Progenitor cell of endocrine pancreas (in vitro differentiated cells): ENCODE measurements around the gene VWA8. TPM values are rescaled to one million over a fixed set of nuclear protein-coding genes. Genes with fewer than 3 reads are reported as not detected.

Experiments
- DNase-seq: peaks from one replicate; pipeline ENCODE4 v3.0.0; 2021; ENCODE audit warnings: low spot score; ENCODE audit not compliant: unreplicated experiment
- H3K27ac Mint-ChIP-seq: 2 replicates; pipeline ENCODE4 v1.8.0; 2021; ENCODE audit warnings: mild to moderate bottlenecking, moderate library complexity, mixed read lengths
- H3K27me3 Mint-ChIP-seq: 2 replicates; pipeline ENCODE4 v1.8.0; 2021; ENCODE audit warnings: mixed read lengths
- H3K36me3 Mint-ChIP-seq: 2 replicates; pipeline ENCODE4 v1.8.0; 2022; ENCODE audit warnings: mixed read lengths; ENCODE audit not compliant: insufficient read depth
- H3K4me1 Mint-ChIP-seq: 2 replicates; pipeline ENCODE4 v1.8.0; 2021; ENCODE audit warnings: low read depth, mixed read lengths
- H3K4me3 Mint-ChIP-seq: 2 replicates; pipeline ENCODE4 v1.8.0; 2021; ENCODE audit warnings: low read depth, mild to moderate bottlenecking, moderate library complexity, mixed read lengths
- H3K9me3 Mint-ChIP-seq: 2 replicates; pipeline ENCODE4 v1.8.0; 2021; ENCODE audit warnings: low read depth, mixed read lengths
- total RNA-seq: library from RNA; stranded (reverse); gene quantifications from 2 replicates; pipeline ENCODE4 v1.2.1, GENCODE V29; 2021
- TF ChIP-seq, protein P1 (sequence below): fragments of 200-600 bp; sonication (generic); IDR thresholded peaks from one replicate; pipeline ENCODE4 v1.5.0; 2021; ENCODE audit warnings: antibody characterized with exemption, mild to moderate bottlenecking; ENCODE audit not compliant: unreplicated experiment

VWA8 gene
- total RNA-seq, 1 donor from 2014 or later: 24.1 TPM

GRCh38 chr13:41550276-41550675 is 410.6 kb downstream of the VWA8 start:
- DNase-seq: no peak
- Mint-ChIP-seq H3K4me1 (peaks cover 13% of the 10 kb centered on the region), H3K9me3 (no peaks in the 10 kb centered on the region), H3K27ac (no peak overlapping the region), H3K27me3 (peaks cover 3% of the 10 kb centered on the region), H3K4me3 (no peak overlapping the region), H3K36me3 (no peaks in the 10 kb centered on the region)
- TF ChIP-seq, protein P1, sequence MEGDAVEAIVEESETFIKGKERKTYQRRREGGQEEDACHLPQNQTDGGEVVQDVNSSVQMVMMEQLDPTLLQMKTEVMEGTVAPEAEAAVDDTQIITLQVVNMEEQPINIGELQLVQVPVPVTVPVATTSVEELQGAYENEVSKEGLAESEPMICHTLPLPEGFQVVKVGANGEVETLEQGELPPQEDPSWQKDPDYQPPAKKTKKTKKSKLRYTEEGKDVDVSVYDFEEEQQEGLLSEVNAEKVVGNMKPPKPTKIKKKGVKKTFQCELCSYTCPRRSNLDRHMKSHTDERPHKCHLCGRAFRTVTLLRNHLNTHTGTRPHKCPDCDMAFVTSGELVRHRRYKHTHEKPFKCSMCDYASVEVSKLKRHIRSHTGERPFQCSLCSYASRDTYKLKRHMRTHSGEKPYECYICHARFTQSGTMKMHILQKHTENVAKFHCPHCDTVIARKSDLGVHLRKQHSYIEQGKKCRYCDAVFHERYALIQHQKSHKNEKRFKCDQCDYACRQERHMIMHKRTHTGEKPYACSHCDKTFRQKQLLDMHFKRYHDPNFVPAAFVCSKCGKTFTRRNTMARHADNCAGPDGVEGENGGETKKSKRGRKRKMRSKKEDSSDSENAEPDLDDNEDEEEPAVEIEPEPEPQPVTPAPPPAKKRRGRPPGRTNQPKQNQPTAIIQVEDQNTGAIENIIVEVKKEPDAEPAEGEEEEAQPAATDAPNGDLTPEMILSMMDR: no peak

DNA sequence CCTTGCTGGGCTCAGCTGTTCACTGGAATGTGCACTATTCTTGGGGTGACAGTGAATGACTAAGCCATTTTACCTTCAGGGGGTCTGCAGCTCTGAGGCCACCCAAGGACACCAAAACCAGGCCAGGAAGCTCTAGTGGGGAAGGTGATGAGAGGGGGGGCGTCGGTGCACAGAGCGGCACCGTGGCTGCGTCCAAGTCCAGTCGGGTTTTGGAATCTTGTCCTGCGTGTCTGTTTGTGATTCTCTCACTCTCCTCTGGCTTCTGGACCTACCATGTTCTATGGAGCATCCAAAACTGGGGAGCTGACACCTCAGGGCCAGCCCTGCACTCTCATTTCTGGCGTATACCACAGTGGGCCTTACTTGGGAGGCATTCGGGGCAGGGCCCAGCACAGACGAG is 411.4 kb downstream of the VWA8 start:
- no peak for DNase-seq
- H3K27me3 Mint-ChIP-seq: peaks cover 3% of the 10 kb centered on the region
- H3K4me3 Mint-ChIP-seq: no peak overlapping the region
- TF ChIP-seq, protein P1: no peak
- H3K36me3 Mint-ChIP-seq: no peaks in the 10 kb centered on the region
- H3K27ac Mint-ChIP-seq: peak overlapping the region; percentile 8
- H3K9me3 Mint-ChIP-seq: no peaks in the 10 kb centered on the region
- peaks cover 13% of the 10 kb centered on the region for H3K4me1 Mint-ChIP-seq

DNA sequence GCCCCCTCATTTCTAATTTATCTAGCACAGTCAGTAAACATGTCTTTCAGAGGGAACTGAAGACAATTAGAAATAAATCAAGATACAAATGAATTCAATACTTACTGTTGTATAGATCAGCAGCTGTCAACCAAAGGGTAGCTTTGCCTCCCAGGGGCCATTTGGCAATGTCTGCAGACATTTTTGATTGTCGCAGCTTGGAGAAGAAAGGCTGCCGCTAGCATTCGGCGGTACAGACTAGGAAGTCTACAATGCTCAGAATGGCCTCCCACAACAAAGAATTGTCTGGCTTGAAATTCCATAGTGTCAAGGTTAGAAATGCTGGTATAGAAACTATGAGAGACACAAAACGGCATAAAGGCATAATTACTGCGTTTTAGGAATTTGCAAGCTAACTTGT is 412.0 kb downstream of the VWA8 start:
- TF ChIP-seq, protein P1: no peak
- no peaks in the 10 kb centered on the region for H3K9me3 Mint-ChIP-seq
- no peaks in the 10 kb centered on the region for H3K27me3 Mint-ChIP-seq
- H3K4me3 Mint-ChIP-seq: no peak overlapping the region
- H3K4me1 Mint-ChIP-seq: peaks cover 11% of the 10 kb centered on the region
- H3K27ac Mint-ChIP-seq: peak overlapping the region; percentile 8
- H3K36me3 Mint-ChIP-seq: no peaks in the 10 kb centered on the region
- DNase-seq: no peak

GRCh38 chr13:41548031-41548430 is 412.9 kb downstream of the VWA8 start:
- Mint-ChIP-seq H3K36me3 (no peaks in the 10 kb centered on the region), H3K9me3 (no peaks in the 10 kb centered on the region), H3K4me3 (no peak overlapping the region), H3K27me3 (no peaks in the 10 kb centered on the region), H3K4me1 (peaks cover 11% of the 10 kb centered on the region), H3K27ac (no peak overlapping the region)
- TF ChIP-seq, protein P1: no peak
- DNase-seq: no peak

- peak overlapping the region; percentile 63 for H3K27ac Mint-ChIP-seq
- TF ChIP-seq, protein P1: no peak
- DNase-seq: no peak
- H3K27me3 Mint-ChIP-seq: no peaks in the 10 kb centered on the region
- no peaks in the 10 kb centered on the region for H3K36me3 Mint-ChIP-seq
- H3K9me3 Mint-ChIP-seq: no peaks in the 10 kb centered on the region
- H3K4me3 Mint-ChIP-seq: no peak overlapping the region
- H3K4me1 Mint-ChIP-seq: peaks cover 11% of the 10 kb centered on the region
Measured at GRCh38 chr13:41547251-41548000, 413.5 kb downstream of the VWA8 start.
